H9 (cell line): ENCODE results near the gene SNED1. TPM values are rescaled to one million over a fixed set of nuclear protein-coding genes. Genes with fewer than 3 reads are reported as not detected.

Experiments used
- DNase-seq: peaks from one replicate; pipeline ENCODE4 v3.0.0-alpha.2; 2017
- H2AFZ ChIP-seq: one replicate; pipeline ENCODE4 v1.6.1; 2013; ENCODE audit warnings: mild to moderate bottlenecking, low read length, control low read depth, moderate library complexity
- H2AK5ac ChIP-seq: 2 replicates; pipeline ENCODE4 v1.6.1; 2013; ENCODE audit warnings: low read length, control low read depth, mixed read lengths; ENCODE audit not compliant: insufficient read length
- H2BK120ac ChIP-seq: one replicate; pipeline ENCODE4 v1.6.1; 2013; ENCODE audit warnings: low read depth, mild to moderate bottlenecking, low read length, control low read depth, inconsistent platforms; ENCODE audit not compliant: poor library complexity, severe bottlenecking
- H2BK12ac ChIP-seq: 2 replicates; pipeline ENCODE4 v1.6.1; 2013; ENCODE audit warnings: low read length, control low read depth, mixed read lengths, low read depth; ENCODE audit not compliant: insufficient read length
- H2BK15ac ChIP-seq: 2 replicates; pipeline ENCODE4 v1.6.1; 2013; ENCODE audit warnings: low read depth, low read length, control low read depth
- H2BK20ac ChIP-seq: one replicate; pipeline ENCODE4 v1.6.1; 2013; ENCODE audit warnings: low read depth, mild to moderate bottlenecking, low read length, control low read depth, inconsistent platforms; ENCODE audit not compliant: poor library complexity, severe bottlenecking
- H2BK5ac ChIP-seq: 2 replicates; pipeline ENCODE4 v1.6.1; 2013; ENCODE audit warnings: low read length, control low read depth, mixed read lengths; ENCODE audit not compliant: insufficient read length
- H3K14ac ChIP-seq: 2 replicates; pipeline ENCODE4 v1.6.1; 2013; ENCODE audit warnings: low read length, control low read depth; ENCODE audit not compliant: insufficient read depth
- H3K18ac ChIP-seq: 2 replicates; pipeline ENCODE4 v1.6.1; 2013; ENCODE audit warnings: low read depth, mild to moderate bottlenecking, mixed read lengths, low read length, control low read depth; ENCODE audit not compliant: insufficient read length
- H3K23ac ChIP-seq: 2 replicates; pipeline ENCODE4 v1.6.1; 2013; ENCODE audit warnings: low read length, control low read depth, mixed read lengths, low read depth; ENCODE audit not compliant: insufficient read length
- H3K23me2 ChIP-seq: 2 replicates; pipeline ENCODE4 v1.6.1; 2013; ENCODE audit warnings: low read depth, mild to moderate bottlenecking, mixed read lengths, low read length, control low read depth; ENCODE audit not compliant: insufficient read length, poor library complexity, severe bottlenecking
- H3K27ac ChIP-seq: 2 replicates; pipeline ENCODE4 v1.5.1; 2013; ENCODE audit warnings: low read length, control low read depth, mixed read lengths, low read depth; ENCODE audit not compliant: insufficient read length
- H3K27me3 ChIP-seq: 2 replicates; pipeline ENCODE4 v1.6.1; 2013; ENCODE audit warnings: low read length, control low read depth, inconsistent platforms; ENCODE audit not compliant: insufficient read depth
- H3K4ac ChIP-seq: 2 replicates; pipeline ENCODE4 v1.6.1; 2013; ENCODE audit warnings: low read depth, mild to moderate bottlenecking, control low read depth, inconsistent platforms, low read length, moderate library complexity
- H3K4me1 ChIP-seq: 2 replicates; pipeline ENCODE4 v1.6.1; 2013; ENCODE audit warnings: low read length, control low read depth, inconsistent platforms; ENCODE audit not compliant: insufficient read depth
- H3K4me2 ChIP-seq: 2 replicates; pipeline ENCODE4 v1.6.1; 2013; ENCODE audit warnings: low read length, control low read depth, mixed read lengths; ENCODE audit not compliant: insufficient read length, insufficient read depth
- H3K56ac ChIP-seq: 2 replicates; pipeline ENCODE4 v1.6.1; 2013; ENCODE audit warnings: low read depth, mild to moderate bottlenecking, mixed read lengths, low read length, control low read depth; ENCODE audit not compliant: insufficient read length
- H3K79me1 ChIP-seq: 2 replicates; pipeline ENCODE4 v1.6.1; 2013; ENCODE audit warnings: low read depth, mild to moderate bottlenecking, moderate library complexity, low read length, control low read depth, inconsistent platforms; ENCODE audit not compliant: insufficient read depth, poor library complexity, severe bottlenecking
- H3K79me2 ChIP-seq: 2 replicates; pipeline ENCODE4 v1.6.1; 2013; ENCODE audit warnings: low read length, control low read depth, inconsistent platforms; ENCODE audit not compliant: insufficient read depth
- H3K9ac ChIP-seq: 2 replicates; pipeline ENCODE4 v1.6.1; 2013; ENCODE audit warnings: low read length, control low read depth, mixed read lengths; ENCODE audit not compliant: insufficient read length; ENCODE audit errors: extremely low read depth
- H3K9me3 ChIP-seq: one replicate; pipeline ENCODE4 v1.6.1; 2013; ENCODE audit warnings: low read depth, low read length, inconsistent platforms; ENCODE audit not compliant: control insufficient read depth
- H3T11ph ChIP-seq: one replicate; pipeline ENCODE4 v1.6.1; 2013; ENCODE audit warnings: mild to moderate bottlenecking, low read length, control low read depth, inconsistent platforms
- H4K20me1 ChIP-seq: one replicate; pipeline ENCODE4 v1.6.1; 2013; ENCODE audit not compliant: control insufficient read depth, insufficient read length, insufficient read depth
- H4K5ac ChIP-seq: 2 replicates; pipeline ENCODE4 v1.6.1; 2013; ENCODE audit warnings: low read depth, mild to moderate bottlenecking, mixed read lengths, low read length, control low read depth; ENCODE audit not compliant: insufficient read length
- H4K8ac ChIP-seq: replicated peaks from 2 replicates; pipeline ENCODE4 v1.6.1; 2013; ENCODE audit warnings: low read length, control low read depth, mixed read lengths, low read depth; ENCODE audit not compliant: insufficient read length
- H4K91ac ChIP-seq: 2 replicates; pipeline ENCODE4 v1.6.1; 2013; ENCODE audit warnings: low read depth, mild to moderate bottlenecking, moderate library complexity, mixed read lengths, low read length, control low read depth; ENCODE audit not compliant: insufficient read length
- H3K27ac Mint-ChIP-seq, 3 experiments: 2 replicates in 2 of 3; 3 replicates in 1 of 3; pipeline ENCODE4 v1.8.0; 2020 to 2021; ENCODE audit warnings: mixed read lengths in 3 of 3, mild to moderate bottlenecking in 1 of 3, moderate library complexity in 1 of 3
- H3K27me3 Mint-ChIP-seq: 2 replicates; pipeline ENCODE4 v1.8.0; 2021; ENCODE audit warnings: low read depth, mild to moderate bottlenecking, moderate library complexity, mixed read lengths
- H3K36me3 Mint-ChIP-seq, 3 experiments: 2 replicates in 2 of 3; 3 replicates in 1 of 3; pipeline ENCODE4 v1.8.0; 2020 to 2021; ENCODE audit warnings: low read depth in 3 of 3, mixed read lengths in 3 of 3; ENCODE audit not compliant: insufficient read depth in 1 of 3
- H3K4me1 Mint-ChIP-seq, 2 experiments: 2 replicates each; pipeline ENCODE4 v1.8.0; 2020; ENCODE audit warnings: mixed read lengths in 2 of 2
- H3K4me3 Mint-ChIP-seq, 2 experiments: 2 replicates in 1 of 2; 3 replicates in 1 of 2; pipeline ENCODE4 v1.8.0; 2020 to 2021; ENCODE audit warnings: mild to moderate bottlenecking in 2 of 2, mixed read lengths in 2 of 2, moderate library complexity in 1 of 2
- H3K9me3 Mint-ChIP-seq, 2 experiments: 2 replicates in 1 of 2; 3 replicates in 1 of 2; pipeline ENCODE4 v1.8.0; 2020; ENCODE audit warnings: mild to moderate bottlenecking in 2 of 2, mixed read lengths in 2 of 2, moderate library complexity in 1 of 2
- CTCF ChIP-seq: fragments of 200-600 bp; sonication (generic); conservative IDR thresholded peaks from 3 replicates; pipeline ENCODE4 v1.8.0; 2021; ENCODE audit warnings: antibody characterized with exemption, mild to moderate bottlenecking
- WGBS: extraction: QIAGEN DNeasy Blood & Tissue Kit; methylation state at CpG from one replicate; pipeline ENCODE4 v1.1.7; 2013; ENCODE audit warnings: missing lambda C conversion rate, low lambda C conversion rate, mixed read lengths; ENCODE audit not compliant: insufficient read length; ENCODE audit errors: extremely low coverage; 5-methylcytosine and 5-hydroxymethylcytosine counted together
- total RNA-seq: library from RNA; stranded (reverse); gene quantifications from 2 replicates; pipeline ENCODE4 v1.2.1, GENCODE V29; 2021

The SNED1 gene
- total RNA-seq, 1 experiment from 2014 or later, result 2.5 TPM

GRCh38 chr2:241096979-241097378, 98.6 kb downstream of the SNED1 start:
- H2BK120ac ChIP-seq, result no peak overlapping the region
- no peak overlapping the region for H3K27ac ChIP-seq
- H3K9ac ChIP-seq, result no peak overlapping the region
- H3K9me3 ChIP-seq, result no peaks in the 10 kb centered on the region
- H3K23me2 ChIP-seq, result peaks cover 6% of the 10 kb centered on the region
- H2BK12ac ChIP-seq, result no peak overlapping the region
- Mint-ChIP-seq H3K27ac (no peak overlapping the region), H3K36me3 (peaks cover 17 to 56% (median 56%) of the 10 kb centered on the region in 3 experiments), H3K4me1 (peaks cover 18 to 25% of the 10 kb centered on the region in 2 experiments), H3K27me3 (no peaks in the 10 kb centered on the region), H3K4me3 (no peak overlapping the region), H3K9me3 (no peaks in the 10 kb centered on the region)
- no peak overlapping the region for H2AK5ac ChIP-seq
- no peak overlapping the region for H2AFZ ChIP-seq
- H2BK20ac ChIP-seq, result no peak overlapping the region
- H4K91ac ChIP-seq, result no peak overlapping the region
- no peak overlapping the region for H3K4me2 ChIP-seq
- DNase-seq, result no peak
- no peak overlapping the region for H3K18ac ChIP-seq
- H3K79me2 ChIP-seq, result no peaks in the 10 kb centered on the region; the same call in 1 of the 2 replicates
- no peak overlapping the region for H3T11ph ChIP-seq
- no CpG with 5 or more reads among the region's 8 CpGs for WGBS
- no peak for TF ChIP-seq CTCF
- no peak overlapping the region for H3K56ac ChIP-seq
- no peak overlapping the region for H3K14ac ChIP-seq
- H3K4ac ChIP-seq, result no peak overlapping the region
- no peak overlapping the region for H4K5ac ChIP-seq
- H3K23ac ChIP-seq, result no peak overlapping the region
- no peak overlapping the region for H2BK15ac ChIP-seq
- H2BK5ac ChIP-seq, result no peak overlapping the region
- no peaks in the 10 kb centered on the region for H4K20me1 ChIP-seq
- no peak overlapping the region for H4K8ac ChIP-seq
- peaks cover 9% of the 10 kb centered on the region for H3K79me1 ChIP-seq
- peaks cover 6% of the 10 kb centered on the region; the same call in 1 of the 2 replicates for H3K4me1 ChIP-seq
- H3K27me3 ChIP-seq, result no peaks in the 10 kb centered on the region
